Stimulated activated CD4-positive, alpha-beta T cell treated with anti-CD3 and anti-CD28 coated beads, Interleukin-15, amount 100 ng/mL, for 1 hour (primary cell): Measurements from ENCODE around the gene HDAC4.

Experiments used
- DNase-seq, 2 donors: peaks; one replicate each; pipeline ENCODE4 v3.0.0-alpha.2; 2020; ENCODE audit warnings: low read depth in 1 of 2, low spot score in 1 of 2

Gene HDAC4

DNA sequence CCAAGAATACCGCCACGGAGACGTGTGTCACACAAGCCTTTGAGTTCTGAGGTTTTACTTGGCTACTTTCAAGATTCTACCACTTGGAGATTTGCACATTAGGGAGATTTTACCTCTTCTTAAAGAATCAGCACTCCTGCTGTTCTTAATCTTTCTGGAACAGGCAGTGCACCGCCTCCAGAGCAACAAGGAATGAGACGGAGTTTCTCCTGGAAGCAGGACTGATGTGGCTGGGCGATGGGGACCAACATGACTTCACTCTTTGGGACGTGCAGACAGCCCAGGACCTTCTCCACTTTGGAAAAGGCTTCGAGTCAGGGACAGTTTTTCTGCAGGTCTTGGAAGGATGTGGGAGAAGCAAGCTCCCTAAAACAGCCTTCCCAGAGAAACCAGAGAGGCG is 255.2 kb downstream of the HDAC4 start:
- no peak for DNase-seq

- DNase-seq: no peak
Observed at GRCh38 chr2:239145106-239145505, 255.7 kb downstream of the HDAC4 start.

DNA sequence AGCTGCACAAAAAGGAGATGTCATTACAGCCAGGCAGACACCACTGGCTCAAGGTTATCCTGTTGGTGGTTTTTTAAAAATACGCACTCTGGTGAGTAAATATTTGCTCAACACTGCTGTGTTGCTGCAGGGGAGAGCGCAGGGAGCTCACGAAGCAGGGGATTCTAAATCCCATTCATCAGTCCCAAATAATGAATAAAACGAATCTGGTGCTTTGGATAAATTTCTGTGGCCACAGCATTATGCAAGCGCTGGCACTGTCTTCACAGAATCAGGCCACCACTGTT is 256.2 kb downstream of the HDAC4 start:
- DNase-seq: no peak

DNA sequence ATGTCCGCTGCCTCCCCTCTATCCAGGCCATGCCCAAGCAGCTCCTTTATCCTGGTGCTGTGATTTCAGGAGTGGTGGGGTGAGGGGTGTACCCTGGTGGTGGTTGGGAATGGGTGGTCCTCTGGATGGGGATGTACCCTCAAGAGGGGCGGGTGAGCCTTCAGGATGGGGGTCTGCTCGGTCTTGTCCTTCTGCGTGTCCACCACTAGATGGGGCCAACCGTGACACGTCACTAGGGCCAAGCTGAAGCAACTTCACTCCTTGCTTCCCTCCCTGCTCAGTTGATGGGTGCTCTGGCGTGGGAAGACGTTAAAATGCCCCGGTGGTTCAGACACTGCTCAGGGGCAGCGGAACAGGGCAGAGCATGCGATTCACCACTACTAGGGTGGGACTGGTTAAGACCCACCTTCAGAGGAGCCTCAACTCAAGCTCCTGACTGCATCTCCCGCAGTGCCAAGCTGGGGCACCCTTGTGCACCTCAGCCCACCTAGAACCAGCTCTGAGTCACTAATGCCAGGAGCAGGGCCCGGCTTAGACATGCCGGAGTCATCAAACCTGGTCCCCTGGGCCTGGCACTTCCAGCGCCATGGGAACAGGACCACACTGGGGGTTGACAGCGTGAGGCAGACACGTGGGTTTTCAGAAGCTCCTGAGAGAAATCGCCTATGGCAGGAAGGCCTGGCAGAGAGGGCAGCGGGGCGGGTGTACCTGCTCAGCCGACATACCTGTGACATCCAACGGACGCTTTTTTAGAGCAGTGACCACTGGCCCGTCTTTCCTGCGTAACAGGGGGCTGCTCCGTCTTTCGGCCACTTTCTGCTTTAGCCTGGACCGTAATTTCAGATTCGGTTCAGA is 256.7 kb downstream of the HDAC4 start:
- DNase-seq: no peak

GRCh38 chr2:239142806-239143205 is 258.0 kb downstream of the HDAC4 start:
- DNase-seq: no peak

GRCh38 chr2:239142296-239142695 is 258.5 kb downstream of the HDAC4 start:
- DNase-seq: no peak

DNA sequence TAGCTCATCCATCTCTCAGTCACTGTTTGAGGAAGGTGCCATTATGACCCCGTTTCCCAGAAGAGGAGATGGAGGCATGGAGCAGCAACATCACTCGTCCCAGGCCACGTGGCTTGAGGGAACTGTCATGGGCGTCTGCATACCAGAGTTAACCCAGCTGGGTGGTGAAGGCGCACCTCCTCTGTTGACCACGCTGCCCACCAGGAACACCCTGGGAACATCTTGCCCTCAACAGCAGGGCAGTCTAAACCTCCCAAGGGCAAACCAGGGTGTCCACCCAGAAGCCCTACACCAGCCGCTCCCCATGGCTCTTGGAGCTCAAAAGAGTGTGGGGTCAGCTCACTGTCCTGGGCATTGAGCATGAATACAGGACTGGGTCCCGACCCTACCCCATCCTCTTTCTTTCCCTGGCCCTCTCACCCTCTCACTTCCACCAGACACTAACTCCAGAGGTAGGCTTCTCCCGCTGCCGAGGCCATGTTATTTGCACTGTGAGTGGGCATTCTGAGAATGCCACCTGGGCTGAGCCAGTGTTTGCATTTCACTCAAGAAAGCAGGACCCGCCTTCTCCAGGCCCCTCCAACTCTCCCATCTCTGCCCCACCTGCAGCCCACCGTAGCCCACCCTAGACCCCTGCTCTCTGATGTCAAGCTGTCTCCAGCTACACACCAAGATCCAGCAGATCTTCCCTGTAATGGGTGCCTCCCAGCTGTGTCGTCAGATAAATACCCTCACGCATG is 259.6 kb downstream of the HDAC4 start:
- no peak for DNase-seq

DNA sequence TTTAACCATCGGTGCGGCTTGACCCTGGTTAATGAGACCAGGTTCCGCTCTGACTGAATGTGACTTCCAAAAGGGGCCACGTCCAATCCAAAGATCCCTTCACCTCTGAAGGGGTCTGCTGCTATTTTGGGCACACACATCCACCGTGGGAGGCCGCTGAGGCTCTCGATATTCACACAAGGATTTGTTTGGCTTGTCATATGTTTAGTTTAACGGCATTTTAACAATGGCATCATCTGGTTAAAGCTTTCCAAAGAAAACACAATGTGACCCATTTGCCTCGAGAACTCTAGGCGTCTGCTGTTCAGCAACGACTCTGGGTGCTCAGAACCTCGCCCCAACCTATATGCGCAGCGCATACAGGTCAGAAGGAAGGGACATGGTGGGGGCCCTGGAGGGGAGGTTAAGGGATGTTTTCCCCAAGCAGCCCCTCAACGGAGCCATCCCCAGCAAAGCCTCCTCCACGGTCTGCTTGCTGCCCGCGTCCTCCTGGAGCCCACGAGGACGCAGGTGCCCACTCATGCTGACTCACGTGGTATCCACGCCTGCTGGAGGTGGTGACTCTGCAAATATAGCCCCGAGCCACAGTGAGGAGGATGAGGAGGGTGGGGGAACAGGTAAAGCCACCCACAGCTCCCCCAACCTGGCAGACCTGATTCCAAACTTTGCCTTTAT is 260.3 kb downstream of the HDAC4 start:
- no peak for DNase-seq

GRCh38 chr2:239139566-239139965 is 261.3 kb downstream of the HDAC4 start:
- no peak for DNase-seq

DNA sequence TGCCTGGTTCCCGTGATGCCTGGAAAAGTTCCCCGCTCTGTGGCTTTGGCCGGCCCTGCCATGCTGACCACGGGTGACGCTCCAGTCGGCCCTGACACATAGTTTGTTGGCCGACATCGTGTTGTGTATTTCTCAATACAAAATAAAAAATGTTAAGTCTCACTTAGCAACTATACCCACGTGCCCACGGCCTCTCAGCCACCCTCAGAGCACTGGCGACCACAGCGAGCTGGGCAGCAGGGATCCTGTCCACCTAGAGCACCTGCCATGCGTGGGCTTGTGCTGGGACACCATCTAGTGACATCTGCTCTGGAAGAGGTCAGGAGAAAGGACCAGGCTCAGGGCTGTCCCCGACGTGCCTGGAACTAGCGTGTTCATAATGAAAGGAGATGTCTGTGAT is 261.7 kb downstream of the HDAC4 start:
- DNase-seq: no peak

GRCh38 chr2:239138610-239139009 is 262.2 kb downstream of the HDAC4 start:
- DNase-seq: no peak

- no peak for DNase-seq
Observed at GRCh38 chr2:239137898-239138283, 262.9 kb downstream of the HDAC4 start.

DNA sequence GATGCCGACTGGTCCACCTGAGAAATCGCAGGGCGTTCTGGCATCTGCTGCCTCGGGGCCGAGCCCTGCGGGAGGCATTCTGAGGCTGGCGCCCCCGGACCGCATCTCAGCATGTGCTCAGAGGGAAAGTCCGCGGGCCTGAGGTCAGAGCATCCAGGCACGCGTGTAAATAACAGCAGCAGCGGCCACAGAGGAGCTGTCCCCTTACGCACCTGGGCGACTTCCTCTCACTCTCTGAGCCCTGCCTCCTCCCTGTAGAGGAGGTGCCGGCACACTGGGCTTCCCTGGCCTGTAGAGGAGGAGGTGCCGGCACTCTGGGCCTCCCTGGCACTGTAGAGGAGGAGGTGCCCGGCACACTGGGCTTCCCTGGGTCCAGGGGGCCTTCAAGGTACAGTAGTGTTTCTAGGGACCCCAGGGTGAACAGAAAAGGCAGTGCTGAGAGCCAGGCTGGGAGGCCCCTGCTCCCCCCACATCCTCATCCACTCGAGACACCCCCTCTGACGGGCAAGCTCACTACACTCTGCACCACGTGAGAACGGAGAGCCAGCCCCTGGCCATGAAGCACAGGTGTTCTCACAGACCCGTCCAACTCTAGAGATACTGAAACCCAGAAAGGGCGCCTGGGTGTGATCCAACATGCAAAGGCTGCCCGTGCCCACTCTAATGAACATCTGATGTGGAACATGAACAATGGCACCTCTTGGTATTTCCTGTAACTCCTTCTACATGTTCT is 263.5 kb downstream of the HDAC4 start:
- DNase-seq: no peak

DNA sequence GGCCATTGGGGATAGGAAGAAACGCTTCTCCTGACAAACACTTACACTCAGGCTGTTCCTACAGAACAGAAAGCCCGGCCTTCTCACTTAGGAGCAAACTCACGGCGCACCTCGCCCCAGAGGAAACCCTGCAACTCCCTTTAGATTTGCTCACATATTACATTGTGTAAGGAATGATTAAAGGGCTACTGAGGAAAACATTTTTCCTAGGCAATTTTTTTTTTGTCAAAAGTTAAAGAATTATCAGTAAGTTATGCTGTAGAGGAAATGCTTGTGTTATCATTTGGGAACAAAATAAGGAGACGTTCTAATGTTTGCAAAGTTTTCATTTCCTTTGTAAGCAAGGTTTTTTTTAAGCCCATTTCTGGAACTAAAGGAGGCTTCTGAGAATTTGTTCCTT is 264.1 kb downstream of the HDAC4 start:
- no peak for DNase-seq

DNA sequence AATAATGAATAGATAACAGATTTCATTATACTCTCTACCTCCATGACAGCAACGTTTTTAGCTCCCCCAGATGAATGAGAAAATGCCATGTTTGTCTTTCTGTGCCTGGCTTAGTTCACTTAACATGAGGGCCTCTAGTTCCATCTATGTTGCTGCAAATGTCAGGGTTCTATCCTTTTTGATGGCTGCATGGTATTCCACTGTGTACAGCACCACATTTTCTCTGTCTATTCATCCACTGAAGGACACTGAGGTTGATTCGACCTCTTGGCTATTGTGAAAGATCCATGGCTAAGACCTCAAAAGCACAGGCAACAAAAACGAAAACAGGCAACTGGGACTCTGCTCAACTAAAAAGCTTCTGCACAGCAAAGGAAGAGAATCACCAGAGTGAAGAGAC is 264.6 kb downstream of the HDAC4 start:
- no peak for DNase-seq

DNA sequence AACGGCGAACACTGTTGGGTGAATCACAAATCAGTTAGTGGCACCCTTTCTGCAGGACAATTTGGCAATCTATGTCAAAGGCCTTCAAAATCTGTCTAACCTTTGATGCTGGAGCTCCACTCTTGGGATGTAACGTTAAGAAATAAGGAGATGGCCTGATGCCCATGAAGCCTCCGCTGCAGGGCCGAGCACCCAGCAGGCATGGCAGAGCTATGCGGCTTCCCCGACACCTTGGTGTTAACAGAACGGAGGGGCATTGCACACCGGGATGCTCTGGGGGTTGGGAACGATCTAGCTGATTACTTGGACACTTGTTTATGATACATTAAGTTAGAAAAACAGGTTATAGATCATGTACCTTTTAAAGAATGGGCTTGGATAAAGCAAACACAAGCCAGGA is 265.3 kb downstream of the HDAC4 start:
- DNase-seq: no peak

GRCh38 chr2:239133945-239134570 is 266.8 kb downstream of the HDAC4 start:
- DNase-seq: no peak

- DNase-seq: no peak
Observed at GRCh38 chr2:239132786-239133185, 268.0 kb downstream of the HDAC4 start.

- DNase-seq: no peak
Observed at GRCh38 chr2:239132156-239132709, 268.6 kb downstream of the HDAC4 start.

DNA sequence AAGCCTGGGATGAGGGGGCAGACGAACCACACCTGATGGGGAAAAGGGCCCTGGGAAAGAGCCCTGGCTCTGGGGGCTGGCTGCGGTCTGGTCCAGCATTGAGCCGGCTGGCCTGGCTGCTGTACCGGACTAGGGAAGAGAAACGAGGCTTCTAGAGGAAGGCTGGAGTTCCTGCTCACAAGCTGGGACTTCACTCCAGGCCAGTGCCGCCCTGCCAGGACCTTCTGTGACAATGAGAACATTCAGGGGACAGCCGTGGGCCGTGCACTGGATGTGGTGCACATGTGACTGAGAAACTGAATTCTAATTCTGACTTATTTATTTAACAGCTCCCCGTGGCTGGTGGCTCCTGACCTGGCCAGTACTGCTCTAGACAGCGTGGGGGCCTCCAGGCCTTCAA is 269.3 kb downstream of the HDAC4 start:
- DNase-seq: no peak

DNA sequence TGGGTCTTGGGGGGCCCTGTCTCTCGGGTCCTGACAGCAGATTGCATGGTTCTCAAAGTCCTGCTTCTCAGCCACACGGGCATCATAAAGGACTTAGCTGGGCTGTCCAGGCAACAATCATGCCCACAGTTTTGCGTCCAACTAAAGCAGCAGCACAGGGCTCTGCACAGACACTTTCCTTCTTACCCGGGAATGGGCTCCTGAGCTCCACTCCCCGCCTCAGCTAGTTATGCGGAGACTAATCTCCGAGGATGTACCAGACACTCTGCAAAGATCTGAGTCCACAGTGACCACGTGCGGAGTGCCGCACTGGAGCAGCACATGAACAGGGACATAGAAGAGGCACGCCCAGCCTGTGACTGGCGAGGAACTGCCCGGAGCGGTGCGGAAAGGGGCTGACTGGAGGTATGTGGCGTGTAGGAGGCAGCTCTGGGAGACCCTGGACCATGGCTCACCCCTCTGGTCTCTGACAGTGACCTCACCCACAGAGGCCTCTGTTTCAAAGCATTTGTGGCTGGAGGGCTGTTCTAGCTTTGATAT is 270.0 kb downstream of the HDAC4 start:
- DNase-seq: no peak
